Stimulated activated CD4-positive, alpha-beta T cell treated with anti-CD3 and anti-CD28 coated beads, TNF-alpha, amount 100 ng/mL, for 48 hours (primary cell): ENCODE results near the gene HNRNPA1.
"Not testable (repeated sequence)": the region's sequence is repeated elsewhere in the genome, so short reads cannot be mapped to it uniquely, and the experiment has no call there.

ENCODE experiments used
- DNase-seq, 3 donors: peaks; one replicate each; pipeline ENCODE4 v3.0.0-alpha.2; 2020; ENCODE audit warnings: low read depth in 3 of 3

The HNRNPA1 gene

DNA sequence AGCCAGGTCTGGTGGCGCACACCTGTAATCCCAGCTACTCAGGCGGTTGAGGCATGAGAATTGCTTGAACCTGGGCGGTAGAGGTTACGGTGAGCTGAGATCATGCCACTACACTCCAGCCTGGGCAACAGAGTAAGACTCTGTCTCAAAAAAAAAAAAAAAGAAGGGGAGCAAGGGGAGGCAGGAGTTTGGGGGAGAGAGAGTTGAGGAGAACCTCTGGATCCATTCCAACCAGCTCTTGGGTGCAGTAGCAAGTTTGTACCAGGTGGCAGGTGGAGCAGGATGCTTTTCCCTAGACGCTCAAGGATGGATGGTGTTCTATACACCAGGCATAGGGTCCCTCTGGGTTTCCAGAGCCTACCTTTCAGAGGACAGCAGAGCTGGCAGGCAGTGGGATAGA lies 18.4 kb downstream of the HNRNPA1 start:
- no peak for DNase-seq

- DNase-seq, result no peak
These were observed 19.1 kb downstream of the HNRNPA1 start for GRCh38 chr12:54299515-54300224.

DNA sequence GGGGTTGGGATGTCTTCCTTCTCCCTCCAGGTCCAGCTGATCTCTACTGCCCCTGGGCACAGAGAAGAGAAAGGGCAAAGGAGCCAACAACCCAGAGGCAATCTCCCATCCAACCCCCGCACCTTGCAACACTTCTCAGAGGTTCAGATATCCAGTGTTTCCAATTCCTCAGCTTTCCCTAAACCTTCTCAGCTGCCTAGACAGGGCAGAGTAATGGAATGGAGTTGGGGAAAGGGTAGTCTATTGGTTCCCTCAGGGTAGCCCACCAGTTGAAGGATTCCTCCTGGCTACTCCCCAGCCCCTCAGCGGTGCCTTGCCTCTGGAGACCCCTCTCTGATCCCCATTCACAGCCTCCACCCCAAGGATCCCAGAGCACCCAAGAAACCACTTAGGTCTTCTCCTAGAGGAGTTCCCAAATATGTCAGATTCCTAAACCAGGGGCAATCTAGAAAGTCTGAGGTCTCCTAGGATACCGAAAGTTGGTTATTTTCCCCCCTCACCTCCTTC lies 19.8 kb downstream of the HNRNPA1 start:
- no peak for DNase-seq

- no peak for DNase-seq
These were observed 20.4 kb downstream of the HNRNPA1 start, which contains the start of gene NFE2 for GRCh38 chr12:54300732-54301427. Gene NFE2, minus strand, starts transcription at chr12:54301015. Its CDS starts 5,767 bp downstream, at chr12:54295248.

GRCh38 chr12:54301428-54302048 lies 21.0 kb downstream of the HNRNPA1 start:
- DNase-seq, result no peak

- no peak for DNase-seq
These were observed 23.1 kb downstream of the HNRNPA1 start for GRCh38 chr12:54303640-54304039.

DNA sequence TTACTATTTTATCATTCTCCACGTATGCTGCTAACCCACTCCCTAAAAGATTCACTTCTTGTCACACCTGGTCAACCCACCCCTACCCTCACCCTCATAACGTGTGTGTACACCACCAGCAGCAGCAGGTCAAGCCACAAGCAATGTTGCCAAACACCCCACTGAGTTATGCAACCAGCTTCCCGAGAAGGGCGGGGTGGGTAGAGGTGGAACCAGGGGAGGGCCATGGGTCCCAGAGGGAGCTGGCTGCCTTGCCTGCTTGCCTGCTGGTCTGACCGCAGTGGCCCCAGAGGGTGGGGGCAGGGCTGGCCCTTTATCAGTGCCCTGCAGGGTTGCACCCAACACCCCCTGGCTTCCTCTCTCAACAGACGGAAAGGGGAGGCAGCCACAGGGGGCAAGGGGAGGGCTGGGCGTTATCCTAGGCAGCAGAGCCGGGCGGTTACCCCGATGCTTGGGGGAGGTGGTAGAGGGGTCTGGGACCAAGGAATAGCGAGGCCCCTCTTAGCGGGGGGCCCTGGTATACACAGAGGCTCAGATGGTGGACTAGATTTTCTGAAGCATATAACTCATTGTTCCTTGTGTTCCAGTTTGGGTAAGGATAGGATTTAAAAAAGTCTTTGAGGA lies 23.8 kb downstream of the HNRNPA1 start:
- DNase-seq, result no peak

DNA sequence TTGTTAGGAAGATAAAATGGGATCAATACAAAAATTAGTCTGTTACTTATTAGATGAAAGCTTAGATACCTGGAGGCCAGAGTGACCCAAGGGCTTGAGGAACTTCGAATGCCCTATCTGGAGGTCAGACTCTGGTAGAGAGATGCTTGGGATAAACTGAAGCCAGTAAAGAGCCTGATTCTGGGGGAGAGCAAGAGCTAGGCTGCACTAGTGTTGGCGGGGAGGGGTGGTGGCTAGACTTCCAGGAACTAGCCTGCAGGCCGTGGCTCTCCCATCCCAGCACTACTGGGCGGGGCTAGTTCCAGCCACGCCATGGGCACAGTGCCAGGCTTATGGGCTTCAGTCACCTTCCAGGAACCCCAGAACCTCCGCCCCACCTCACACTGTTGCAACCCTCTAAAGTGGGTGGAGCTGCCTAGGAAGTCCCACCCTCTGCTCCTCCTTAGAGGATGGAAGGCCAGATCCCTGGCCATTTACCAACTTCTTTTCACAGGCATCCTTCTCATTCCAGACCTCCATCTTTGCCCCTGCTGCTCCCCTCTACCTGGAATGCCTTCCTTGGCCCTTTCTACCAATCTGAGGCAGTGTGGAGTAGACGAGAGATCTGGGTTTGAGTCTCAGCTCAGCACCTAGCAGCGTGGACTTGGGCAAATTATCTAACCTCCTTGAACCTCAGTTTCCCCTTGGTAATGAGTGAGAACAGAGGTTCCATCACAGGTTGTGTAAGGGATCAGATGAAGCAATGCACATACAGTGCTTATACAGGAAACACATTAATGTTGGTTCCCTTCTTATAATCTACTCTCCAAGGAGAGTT lies 26.6 kb downstream of the HNRNPA1 start:
- DNase-seq, result no peak

DNA sequence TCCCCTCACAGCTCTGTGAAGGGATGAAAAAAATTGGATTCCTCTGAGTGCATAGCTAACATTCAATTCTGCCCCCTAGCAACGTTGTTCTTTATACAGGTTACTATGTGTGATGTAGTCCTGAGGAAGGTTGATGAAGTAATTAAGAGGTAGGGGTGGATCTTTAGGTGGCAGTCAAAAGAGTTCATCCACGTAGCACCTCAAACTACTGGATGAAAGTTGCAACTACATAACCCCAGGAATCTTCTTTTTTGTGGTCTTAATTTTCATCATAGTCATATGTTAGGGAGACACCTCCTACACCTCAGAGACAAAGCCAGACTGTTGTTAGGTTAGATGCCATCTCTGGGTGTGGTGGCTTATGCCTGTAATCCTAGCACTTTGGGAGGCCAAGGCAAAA lies 30.5 kb downstream of the HNRNPA1 start:
- no peak for DNase-seq

- DNase-seq, result not testable (repeated sequence)
These were observed 31.8 kb downstream of the HNRNPA1 start for GRCh38 chr12:54312309-54312708.

- DNase-seq, result no peak
These were observed 40.8 kb downstream of the HNRNPA1 start for GRCh38 chr12:54321363-54321762.

DNA sequence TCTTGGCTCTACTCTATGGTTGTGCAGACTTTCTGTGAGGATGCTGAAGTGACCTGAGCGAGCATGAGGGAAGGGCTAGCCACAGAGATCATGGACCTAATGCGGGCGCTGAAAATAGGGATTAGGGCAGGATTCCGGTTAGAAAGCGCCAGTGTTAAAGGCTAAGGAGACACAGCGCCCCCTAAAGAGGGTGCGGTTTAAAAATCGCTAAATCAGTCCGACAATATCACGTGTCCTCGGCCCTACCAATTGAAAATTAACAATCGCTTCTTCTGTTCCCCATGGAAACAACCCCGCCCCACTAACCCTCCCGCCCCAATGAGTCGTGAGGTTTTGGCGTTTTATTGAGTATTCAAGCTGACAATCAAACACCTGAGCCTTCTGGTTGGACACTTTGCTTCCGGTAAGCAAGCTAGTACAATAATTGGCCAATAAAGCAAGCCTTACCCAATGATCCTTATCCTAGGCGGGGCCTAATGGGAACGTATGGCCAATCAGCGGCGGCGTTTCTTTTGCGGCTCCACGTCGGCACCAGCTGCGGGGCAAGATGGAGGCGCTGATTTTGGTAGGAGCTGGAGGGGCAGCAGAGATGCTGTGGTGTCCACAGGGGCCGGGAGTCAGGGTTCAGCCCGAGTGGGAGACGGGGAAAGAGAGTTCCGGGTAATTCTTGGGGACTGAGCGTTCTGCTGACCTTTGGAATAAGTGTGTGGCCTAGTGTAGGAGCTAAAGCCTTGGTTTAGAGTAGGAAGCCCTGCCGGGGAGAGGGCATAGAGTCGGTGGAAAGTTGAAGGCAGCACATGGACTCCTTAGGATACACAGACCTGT lies 44.3 kb downstream of the HNRNPA1 start, which contains the start of gene COPZ1:
COPZ1 (plus strand) TSS at position 515 of the 825 bp plus-strand sequence; CDS start at position 548, 33 bp downstream.
- DNase-seq, result peak; percentile 84 to 92 (median 89)

GRCh38 chr12:54325442-54326109 lies 45.0 kb downstream of the HNRNPA1 start:
- not testable (repeated sequence) for DNase-seq

GRCh38 chr12:54328595-54329337 lies 48.2 kb downstream of the HNRNPA1 start:
- no peak for DNase-seq

DNA sequence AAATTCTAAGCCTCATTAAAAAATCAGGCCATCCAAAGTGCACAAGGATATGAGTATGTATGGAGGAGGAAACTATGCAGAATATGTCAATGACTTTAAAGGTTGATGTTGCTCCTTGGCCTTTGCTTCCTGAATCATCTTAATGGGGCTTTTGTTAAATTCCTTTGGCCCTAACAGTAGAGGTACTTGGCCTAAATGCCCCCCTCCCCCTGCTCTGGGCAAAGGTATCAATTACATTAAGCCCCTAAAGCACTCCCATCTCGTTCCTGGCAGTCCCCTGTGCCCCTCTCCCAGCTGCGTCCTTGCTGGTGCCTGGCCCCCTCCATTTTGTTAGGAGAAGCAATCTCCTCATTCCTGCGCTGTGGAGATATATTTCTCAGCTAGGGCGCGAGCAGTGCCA lies 49.2 kb downstream of the HNRNPA1 start:
- DNase-seq, result no peak

GRCh38 chr12:54330442-54330841 lies 49.9 kb downstream of the HNRNPA1 start:
- no peak for DNase-seq

DNA sequence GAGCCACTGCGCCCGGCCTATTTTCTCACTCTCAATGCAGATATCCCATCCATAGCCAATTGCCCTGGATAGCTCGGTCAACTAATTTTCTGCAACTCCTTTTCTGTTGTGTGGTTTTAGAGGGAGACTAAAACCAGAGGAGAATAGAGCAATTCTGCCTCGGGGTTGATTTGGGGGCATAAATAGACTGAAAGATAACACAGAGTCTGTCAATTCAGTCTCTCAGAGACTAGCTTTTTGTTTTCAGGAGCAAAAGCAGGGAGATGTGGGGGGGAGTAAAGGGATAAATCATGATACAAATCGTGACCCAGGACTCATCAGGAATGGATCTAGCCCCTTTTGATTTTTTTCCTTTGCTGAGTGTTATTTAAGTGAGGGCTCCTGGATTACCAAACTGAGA lies 50.9 kb downstream of the HNRNPA1 start:
- no peak for DNase-seq

DNA sequence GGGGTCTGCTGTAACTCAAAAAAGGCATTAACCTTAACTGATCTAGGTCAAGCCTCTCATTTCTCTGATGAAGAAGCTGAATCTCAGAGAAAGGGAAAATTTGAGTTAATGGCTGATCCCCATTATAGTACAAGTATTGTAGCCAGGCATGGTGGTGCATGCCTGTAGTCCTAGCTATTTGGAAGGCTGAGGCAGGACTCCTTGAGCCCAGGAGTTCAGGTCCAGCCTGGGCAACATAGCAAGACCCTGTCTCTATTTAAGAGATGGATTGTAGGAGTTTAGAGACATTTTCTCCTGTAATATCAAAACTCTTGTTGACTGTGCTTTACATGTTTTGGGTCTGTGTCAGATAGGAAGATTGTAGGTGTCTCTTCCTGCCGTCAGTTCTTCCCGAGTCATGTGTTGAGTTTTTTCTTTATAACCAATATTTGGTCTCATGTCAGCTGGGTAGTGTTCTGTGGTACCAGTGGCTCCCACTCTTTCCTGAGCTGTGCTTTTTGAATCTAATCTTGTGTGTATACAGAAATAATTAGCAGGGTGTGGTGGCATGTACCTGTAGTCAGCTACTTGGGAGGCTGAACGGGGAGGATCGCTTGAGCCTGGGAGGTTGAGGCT lies 53.0 kb downstream of the HNRNPA1 start:
- no peak for DNase-seq
